Umbilical cord (tissue), 2 donors: ENCODE measurements around the gene NLGN4Y. TPM values are rescaled to one million over a fixed set of nuclear protein-coding genes. Genes with fewer than 3 reads are reported as not detected.
A peak's percentile ranks its signal among the peaks of the same experiment; 100 is the strongest.

Experiments
- DNase-seq: peaks from one replicate; pipeline ENCODE4 v3.0.0-alpha.2; 2015; ENCODE audit warnings: low spot score
- total RNA-seq: library from RNA; depleted of rRNA; stranded (reverse); fragments of >200 nt; gene quantifications from one replicate; pipeline ENCODE4 v1.2.3, GENCODE V29; 2014; ENCODE audit warnings: low replicate concordance; ENCODE audit not compliant: insufficient read depth

Gene NLGN4Y
- total RNA-seq, 1 donor from 2014 or later: 20.9 TPM

GRCh38 chrY:14644157-14644952 lies 120.0 kb downstream of the NLGN4Y start:
- DNase-seq: peak; percentile 1

GRCh38 chrY:14679181-14679580 lies 154.9 kb downstream of the NLGN4Y start:
- DNase-seq: no peak

- DNase-seq: peak; percentile 0
Observed at GRCh38 chrY:14694543-14694942, 170.2 kb downstream of the NLGN4Y start.

- DNase-seq: no peak
Observed at GRCh38 chrY:14708158-14708557, 183.8 kb downstream of the NLGN4Y start.

GRCh38 chrY:14741596-14741995 lies 217.3 kb downstream of the NLGN4Y start:
- peak; percentile 40 for DNase-seq

GRCh38 chrY:14748329-14748728 lies 224.0 kb downstream of the NLGN4Y start:
- DNase-seq: no peak

GRCh38 chrY:14755571-14755970 lies 231.2 kb downstream of the NLGN4Y start:
- no peak for DNase-seq

- DNase-seq: no peak
Observed at GRCh38 chrY:14762903-14763302, 238.6 kb downstream of the NLGN4Y start.

GRCh38 chrY:14763600-14763999 lies 239.3 kb downstream of the NLGN4Y start:
- no peak for DNase-seq

GRCh38 chrY:14778208-14778607 lies 253.9 kb downstream of the NLGN4Y start:
- no peak for DNase-seq

GRCh38 chrY:14793104-14793503 lies 268.8 kb downstream of the NLGN4Y start:
- DNase-seq: no peak

GRCh38 chrY:14793674-14794073 lies 269.3 kb downstream of the NLGN4Y start:
- DNase-seq: no peak

- DNase-seq: no peak
Observed at GRCh38 chrY:14798010-14798409, 273.7 kb downstream of the NLGN4Y start.

GRCh38 chrY:14801096-14801495 lies 276.8 kb downstream of the NLGN4Y start:
- no peak for DNase-seq

- DNase-seq: no peak
Observed at GRCh38 chrY:14802125-14802524, 277.8 kb downstream of the NLGN4Y start.

- DNase-seq: no peak
Observed at GRCh38 chrY:14804041-14804440, 279.7 kb downstream of the NLGN4Y start.

- no peak for DNase-seq
Observed at GRCh38 chrY:14818452-14818851, 294.1 kb downstream of the NLGN4Y start.

GRCh38 chrY:14822201-14822600 lies 297.9 kb downstream of the NLGN4Y start:
- peak; percentile 69 for DNase-seq

GRCh38 chrY:14822906-14823305 lies 298.6 kb downstream of the NLGN4Y start:
- peak; percentile 42 for DNase-seq

GRCh38 chrY:14824583-14824982 lies 300.3 kb downstream of the NLGN4Y start:
- DNase-seq: no peak

- DNase-seq: no peak
Observed at GRCh38 chrY:14825728-14826127, 301.4 kb downstream of the NLGN4Y start.

- DNase-seq: peak; percentile 80
Observed at GRCh38 chrY:14828531-14828930, 304.2 kb downstream of the NLGN4Y start.

GRCh38 chrY:14829366-14829885 lies 305.1 kb downstream of the NLGN4Y start:
- DNase-seq: no peak
